ENCODE measurements around the gene HEXD.

HEXD gene

DNA sequence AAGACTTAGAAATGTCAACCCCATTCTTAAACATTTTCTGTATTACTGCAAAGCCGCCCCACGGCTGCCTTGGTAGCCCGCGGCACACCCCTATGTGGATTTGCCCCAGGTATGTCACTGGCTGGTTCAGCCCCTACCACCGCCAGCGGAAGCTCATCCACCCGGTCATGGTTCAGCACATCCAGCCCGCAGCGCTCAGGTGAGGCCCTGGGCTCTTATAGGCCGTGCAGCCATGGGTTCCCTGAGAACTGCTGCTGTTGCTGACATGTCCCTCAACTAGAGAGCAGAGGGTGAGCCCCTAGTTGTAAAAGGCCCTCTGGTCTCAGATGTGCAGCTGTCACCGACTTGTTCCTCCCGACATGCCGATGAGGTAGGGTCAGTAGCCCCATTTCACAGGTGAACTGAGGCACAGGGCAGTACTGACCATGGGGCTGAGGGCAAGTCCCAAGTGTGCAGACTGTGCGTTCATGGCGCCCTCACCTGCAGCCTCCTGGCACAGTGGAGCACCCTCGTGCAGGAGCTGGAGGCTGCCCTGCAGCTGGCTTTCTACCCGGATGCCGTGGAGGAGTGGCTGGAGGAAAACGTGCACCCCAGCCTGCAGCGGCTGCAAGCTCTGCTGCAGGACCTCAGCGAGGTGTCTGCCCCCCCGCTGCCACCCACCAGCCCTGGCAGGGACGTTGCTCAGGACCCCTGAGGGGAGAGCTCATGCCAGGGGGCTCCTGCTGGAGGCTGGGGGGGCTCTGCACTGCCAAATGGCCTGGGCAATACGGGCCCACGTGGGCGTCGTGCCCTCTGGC is 23.7 kb downstream of the HEXD start:
- no peak overlapping the region for H3K4me3 ChIP-seq (ENCODE audit: low read depth in 1 of 2, low read length in 2 of 2)
- no peaks in the 10 kb centered on the region for H3K9me3 ChIP-seq (ENCODE audit: control insufficient read depth in 1 of 2, low read length in 2 of 2)
- H3K36me3 ChIP-seq (ENCODE audit: control insufficient read depth in 1 of 2, insufficient read depth in 2 of 2, low read length in 2 of 2): peaks cover 14 to 44% of the 10 kb centered on the region in 2 donors
- H3K27ac ChIP-seq (ENCODE audit: low read depth, low read length): no peak overlapping the region
- no peaks in the 10 kb centered on the region for H3K27me3 ChIP-seq (ENCODE audit: control insufficient read depth in 1 of 2, insufficient read depth in 2 of 2, low read length in 2 of 2)
- H3K4me1 ChIP-seq (ENCODE audit: control insufficient read depth in 1 of 2, insufficient read depth in 2 of 2, low read length in 2 of 2): no peaks in the 10 kb centered on the region
- H3K9ac ChIP-seq (ENCODE audit: low read depth in 1 of 2, low read length in 2 of 2): no peak overlapping the region

DNA sequence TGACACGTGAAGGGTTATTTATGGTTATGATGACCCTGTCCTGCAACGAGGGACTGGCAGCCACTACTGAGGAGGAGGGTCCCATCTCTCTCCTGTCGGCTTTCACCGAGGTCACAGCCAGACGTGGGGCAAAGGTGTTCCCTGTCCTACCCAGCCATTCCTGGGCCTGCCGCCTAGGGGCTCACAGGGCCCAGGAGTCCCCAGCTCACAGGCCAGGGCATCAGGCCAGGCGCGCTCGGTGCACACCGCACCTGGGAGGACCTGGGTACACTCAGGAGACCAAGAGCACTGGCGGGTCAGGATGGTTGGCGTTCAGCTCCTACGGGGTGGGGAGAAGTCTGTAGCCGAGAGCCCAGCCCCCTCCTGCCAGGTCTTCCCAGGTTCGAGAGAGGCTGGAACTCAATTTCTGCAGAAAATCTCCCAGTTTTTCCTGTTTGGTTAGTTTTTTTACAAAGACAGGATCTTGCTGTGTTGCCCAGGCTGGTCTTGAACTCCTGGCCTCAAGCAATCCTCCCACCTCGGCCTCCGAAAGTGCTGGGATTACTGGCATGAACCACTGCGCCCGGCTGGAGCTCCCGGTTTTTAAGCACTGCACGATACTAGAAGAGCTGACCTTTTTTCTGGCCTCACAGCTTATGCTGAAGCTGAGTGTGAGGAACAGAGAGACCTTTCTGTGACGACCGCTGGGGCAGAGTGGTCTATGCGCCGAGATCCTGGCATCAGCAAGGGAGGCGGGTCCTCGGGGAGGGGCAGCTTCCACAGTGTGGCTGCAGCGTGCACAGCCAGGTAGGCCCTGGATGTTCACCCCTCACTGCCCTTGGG is 24.7 kb downstream of the HEXD start:
- H3K9me3 ChIP-seq (ENCODE audit: control insufficient read depth in 1 of 2, low read length in 2 of 2): no peaks in the 10 kb centered on the region
- no peaks in the 10 kb centered on the region for H3K27me3 ChIP-seq (ENCODE audit: control insufficient read depth in 1 of 2, insufficient read depth in 2 of 2, low read length in 2 of 2)
- peaks cover 2 to 4% of the 10 kb centered on the region in 2 donors for H3K4me1 ChIP-seq (ENCODE audit: control insufficient read depth in 1 of 2, insufficient read depth in 2 of 2, low read length in 2 of 2)
- no peak overlapping the region for H3K4me3 ChIP-seq (ENCODE audit: low read depth in 1 of 2, low read length in 2 of 2)
- H3K27ac ChIP-seq (ENCODE audit: low read depth, low read length): no peak overlapping the region
- H3K36me3 ChIP-seq (ENCODE audit: control insufficient read depth in 1 of 2, insufficient read depth in 2 of 2, low read length in 2 of 2): peaks cover 14 to 38% of the 10 kb centered on the region in 2 donors
- H3K9ac ChIP-seq (ENCODE audit: low read depth in 1 of 2, low read length in 2 of 2): no peak overlapping the region

DNA sequence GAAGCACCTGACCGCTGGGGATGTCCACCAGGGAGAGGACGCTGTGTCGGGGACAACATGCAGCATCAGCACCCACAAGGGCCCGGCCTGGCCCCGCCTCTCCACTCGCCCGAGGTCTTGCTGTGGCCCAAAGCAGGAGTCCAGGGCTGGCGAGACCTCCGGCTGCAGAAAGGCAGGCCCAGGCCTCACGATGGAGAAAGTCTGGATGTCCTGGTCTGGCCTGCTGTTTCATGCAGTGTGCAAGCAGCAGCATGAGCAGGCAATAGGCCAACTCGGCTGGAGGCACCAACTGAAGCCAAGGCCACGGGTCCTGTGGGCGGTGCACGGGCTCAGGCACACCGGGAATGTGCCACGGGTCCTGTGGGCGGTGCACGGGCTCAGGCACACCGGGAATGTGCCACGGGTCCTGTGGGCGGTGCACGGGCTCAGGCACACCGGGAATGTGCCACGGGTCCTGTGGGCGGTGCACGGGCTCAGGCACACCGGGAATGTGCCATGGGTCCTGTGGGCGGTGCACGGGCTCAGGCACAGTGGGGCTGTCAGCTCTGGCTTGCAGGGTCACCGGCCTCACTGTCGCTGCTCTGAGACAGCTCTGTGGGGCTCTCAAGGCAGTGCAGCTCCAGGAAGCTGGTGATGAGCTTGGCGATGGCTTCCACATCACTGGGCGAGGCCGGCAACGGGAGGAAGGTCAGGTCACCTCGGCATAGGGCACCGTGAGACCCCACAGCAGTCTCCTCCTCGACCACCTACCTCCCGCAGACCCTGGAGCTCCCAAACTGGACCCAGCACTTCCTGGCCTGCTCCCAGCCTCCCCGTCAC is 25.5 kb downstream of the HEXD start:
- Histone ChIP-seq H3K4me3 (ENCODE audit: low read depth in 1 of 2, low read length in 2 of 2) (no peak overlapping the region), H3K9ac (ENCODE audit: low read depth in 1 of 2, low read length in 2 of 2) (no peak overlapping the region), H3K36me3 (ENCODE audit: control insufficient read depth in 1 of 2, insufficient read depth in 2 of 2, low read length in 2 of 2) (peaks cover 14 to 35% of the 10 kb centered on the region in 2 donors)

DNA sequence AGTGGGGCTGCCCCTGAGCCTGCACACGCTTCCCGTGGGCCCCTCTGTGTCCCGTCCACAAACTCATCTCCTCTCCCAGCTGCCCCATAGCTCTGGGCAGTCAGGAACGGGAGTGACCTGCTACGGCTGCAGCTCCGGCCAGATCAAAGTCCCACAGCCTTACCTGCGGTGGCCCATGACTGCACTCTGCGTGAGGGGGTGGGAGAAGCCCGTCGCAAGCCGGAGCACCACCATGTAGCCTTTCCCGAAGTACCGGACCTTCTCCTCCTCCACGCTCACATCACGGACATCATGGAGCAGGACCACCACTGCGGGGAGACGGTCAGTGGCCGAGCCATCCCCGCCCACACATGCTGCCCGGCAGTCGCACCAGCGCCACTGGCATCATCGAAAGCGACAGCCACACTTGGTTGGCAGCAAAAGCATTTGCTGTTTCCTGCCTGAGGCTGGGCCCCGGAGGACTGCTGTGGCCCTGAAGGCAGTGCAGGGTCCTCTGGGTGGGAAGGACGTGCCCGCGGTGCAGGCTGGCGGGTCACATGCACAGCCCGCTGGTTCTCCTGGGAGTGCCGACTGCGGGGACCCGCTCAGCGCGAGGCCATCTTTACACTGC is 26.2 kb downstream of the HEXD start:
- H3K9me3 ChIP-seq (ENCODE audit: control insufficient read depth in 1 of 2, low read length in 2 of 2): no peaks in the 10 kb centered on the region
- no peak overlapping the region for H3K4me3 ChIP-seq (ENCODE audit: low read depth in 1 of 2, low read length in 2 of 2)
- peaks cover 14 to 35% of the 10 kb centered on the region in 2 donors for H3K36me3 ChIP-seq (ENCODE audit: control insufficient read depth in 1 of 2, insufficient read depth in 2 of 2, low read length in 2 of 2)
- peaks cover 5 to 13% of the 10 kb centered on the region in 2 donors for H3K4me1 ChIP-seq (ENCODE audit: control insufficient read depth in 1 of 2, insufficient read depth in 2 of 2, low read length in 2 of 2)
- H3K9ac ChIP-seq (ENCODE audit: low read depth in 1 of 2, low read length in 2 of 2): no peak overlapping the region
- no peaks in the 10 kb centered on the region for H3K27me3 ChIP-seq (ENCODE audit: control insufficient read depth in 1 of 2, insufficient read depth in 2 of 2, low read length in 2 of 2)
- no peak overlapping the region for H3K27ac ChIP-seq (ENCODE audit: low read depth, low read length)

More for the DNA sequence above, 25.5 kb downstream of the HEXD start:
- Histone ChIP-seq H3K4me1 (ENCODE audit: control insufficient read depth in 1 of 2, insufficient read depth in 2 of 2, low read length in 2 of 2) (peaks cover 5 to 6% of the 10 kb centered on the region in 2 donors), H3K9me3 (ENCODE audit: control insufficient read depth in 1 of 2, low read length in 2 of 2) (no peaks in the 10 kb centered on the region), H3K27ac (ENCODE audit: low read depth, low read length) (no peak overlapping the region), H3K27me3 (ENCODE audit: control insufficient read depth in 1 of 2, insufficient read depth in 2 of 2, low read length in 2 of 2) (no peaks in the 10 kb centered on the region)

GRCh38 chr17:82444941-82445521 is 26.9 kb downstream of the HEXD start:
- no peak overlapping the region for H3K9ac ChIP-seq (ENCODE audit: low read depth in 1 of 2, low read length in 2 of 2)
- peaks cover 14 to 35% of the 10 kb centered on the region in 2 donors for H3K36me3 ChIP-seq (ENCODE audit: control insufficient read depth in 1 of 2, insufficient read depth in 2 of 2, low read length in 2 of 2)
- no peak overlapping the region for H3K27ac ChIP-seq (ENCODE audit: low read depth, low read length)

DNA sequence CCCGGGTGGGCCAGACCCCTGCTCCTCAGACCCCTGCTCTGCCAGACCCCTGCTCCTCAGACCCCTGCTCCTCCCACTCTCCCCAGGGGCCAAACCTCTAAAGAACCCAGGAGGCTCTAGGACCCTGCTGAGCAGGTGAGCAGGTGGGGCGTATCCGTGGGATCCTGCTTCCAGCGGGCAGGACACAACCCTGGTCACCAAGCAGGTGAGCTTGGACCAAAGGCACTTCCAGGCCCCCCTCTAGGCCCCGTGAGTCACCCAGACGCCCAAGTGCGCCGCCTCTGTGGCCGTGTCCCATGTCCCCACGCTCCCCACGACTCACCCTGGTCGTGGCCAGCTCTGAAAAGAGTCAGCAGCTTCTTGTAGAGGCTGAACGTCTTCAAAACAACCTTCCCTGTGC is 27.4 kb downstream of the HEXD start:
- peaks cover 8 to 21% of the 10 kb centered on the region in 2 donors for H3K4me1 ChIP-seq (ENCODE audit: control insufficient read depth in 1 of 2, insufficient read depth in 2 of 2, low read length in 2 of 2)
- H3K27ac ChIP-seq (ENCODE audit: low read depth, low read length): no peak overlapping the region

More at GRCh38 chr17:82444941-82445521, 26.9 kb downstream of the HEXD start:
- no peaks in the 10 kb centered on the region for H3K27me3 ChIP-seq (ENCODE audit: control insufficient read depth in 1 of 2, insufficient read depth in 2 of 2, low read length in 2 of 2)
- no peak overlapping the region for H3K4me3 ChIP-seq (ENCODE audit: low read depth in 1 of 2, low read length in 2 of 2)
- H3K4me1 ChIP-seq (ENCODE audit: control insufficient read depth in 1 of 2, insufficient read depth in 2 of 2, low read length in 2 of 2): peaks cover 8 to 20% of the 10 kb centered on the region in 2 donors
- no peaks in the 10 kb centered on the region for H3K9me3 ChIP-seq (ENCODE audit: control insufficient read depth in 1 of 2, low read length in 2 of 2)

GRCh38 chr17:82446124-82446523 is 28.0 kb downstream of the HEXD start:
- Histone ChIP-seq H3K9ac (ENCODE audit: low read depth in 1 of 2, low read length in 2 of 2) (no peak overlapping the region), H3K27ac (ENCODE audit: low read depth, low read length) (no peak overlapping the region), H3K36me3 (ENCODE audit: control insufficient read depth in 1 of 2, insufficient read depth in 2 of 2, low read length in 2 of 2) (peaks cover 14 to 35% of the 10 kb centered on the region in 2 donors), H3K27me3 (ENCODE audit: control insufficient read depth in 1 of 2, insufficient read depth in 2 of 2, low read length in 2 of 2) (no peaks in the 10 kb centered on the region), H3K4me1 (ENCODE audit: control insufficient read depth in 1 of 2, insufficient read depth in 2 of 2, low read length in 2 of 2) (peaks cover 10 to 25% of the 10 kb centered on the region in 2 donors), H3K4me3 (ENCODE audit: low read depth in 1 of 2, low read length in 2 of 2) (no peak overlapping the region), H3K9me3 (ENCODE audit: control insufficient read depth in 1 of 2, low read length in 2 of 2) (no peaks in the 10 kb centered on the region)

More for the DNA sequence above, 27.4 kb downstream of the HEXD start:
- no peak overlapping the region for H3K4me3 ChIP-seq (ENCODE audit: low read depth in 1 of 2, low read length in 2 of 2)
- no peak overlapping the region for H3K9ac ChIP-seq (ENCODE audit: low read depth in 1 of 2, low read length in 2 of 2)
- peaks cover 14 to 35% of the 10 kb centered on the region in 2 donors for H3K36me3 ChIP-seq (ENCODE audit: control insufficient read depth in 1 of 2, insufficient read depth in 2 of 2, low read length in 2 of 2)
- no peaks in the 10 kb centered on the region for H3K27me3 ChIP-seq (ENCODE audit: control insufficient read depth in 1 of 2, insufficient read depth in 2 of 2, low read length in 2 of 2)
- H3K9me3 ChIP-seq (ENCODE audit: control insufficient read depth in 1 of 2, low read length in 2 of 2): no peaks in the 10 kb centered on the region

DNA sequence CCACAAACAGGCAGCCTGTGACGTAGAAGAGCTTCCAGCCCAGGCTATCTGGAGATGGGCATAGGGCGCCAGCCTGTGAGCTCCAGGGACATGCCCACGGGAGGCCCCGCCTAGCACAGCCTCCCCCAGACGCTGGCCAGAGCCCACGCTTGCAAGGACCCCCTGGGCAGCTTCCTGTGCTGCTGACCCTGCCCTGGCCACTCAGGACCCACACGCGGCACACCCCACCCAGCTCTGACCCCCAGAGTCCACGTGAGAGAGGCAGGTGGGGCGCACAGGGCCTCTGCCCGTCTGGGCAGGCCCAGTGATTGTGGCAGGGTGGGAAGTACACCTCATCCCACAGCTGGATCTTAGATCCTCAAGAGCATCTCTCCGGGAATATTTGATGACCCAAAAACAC is 28.5 kb downstream of the HEXD start:
- no peak overlapping the region for H3K9ac ChIP-seq (ENCODE audit: low read depth in 1 of 2, low read length in 2 of 2)
- peaks cover 15 to 29% of the 10 kb centered on the region in 2 donors for H3K4me1 ChIP-seq (ENCODE audit: control insufficient read depth in 1 of 2, insufficient read depth in 2 of 2, low read length in 2 of 2)
- no peaks in the 10 kb centered on the region for H3K9me3 ChIP-seq (ENCODE audit: control insufficient read depth in 1 of 2, low read length in 2 of 2)
- no peaks in the 10 kb centered on the region for H3K27me3 ChIP-seq (ENCODE audit: control insufficient read depth in 1 of 2, insufficient read depth in 2 of 2, low read length in 2 of 2)
- H3K36me3 ChIP-seq (ENCODE audit: control insufficient read depth in 1 of 2, insufficient read depth in 2 of 2, low read length in 2 of 2): peaks cover 14 to 35% of the 10 kb centered on the region in 2 donors
- H3K4me3 ChIP-seq (ENCODE audit: low read depth in 1 of 2, low read length in 2 of 2): no peak overlapping the region
- no peak overlapping the region for H3K27ac ChIP-seq (ENCODE audit: low read depth, low read length)

- Histone ChIP-seq H3K27me3 (ENCODE audit: control insufficient read depth in 1 of 2, insufficient read depth in 2 of 2, low read length in 2 of 2) (no peaks in the 10 kb centered on the region), H3K36me3 (ENCODE audit: control insufficient read depth in 1 of 2, insufficient read depth in 2 of 2, low read length in 2 of 2) (peaks cover 7 to 24% of the 10 kb centered on the region in 2 donors), H3K9me3 (ENCODE audit: control insufficient read depth in 1 of 2, low read length in 2 of 2) (no peaks in the 10 kb centered on the region), H3K9ac (ENCODE audit: low read depth in 1 of 2, low read length in 2 of 2) (no peak overlapping the region), H3K4me1 (ENCODE audit: control insufficient read depth in 1 of 2, insufficient read depth in 2 of 2, low read length in 2 of 2) (peaks cover 15 to 29% of the 10 kb centered on the region in 2 donors), H3K4me3 (ENCODE audit: low read depth in 1 of 2, low read length in 2 of 2) (no peak overlapping the region), H3K27ac (ENCODE audit: low read depth, low read length) (no peak overlapping the region)
These were observed 29.7 kb downstream of the HEXD start for GRCh38 chr17:82447876-82448275.

Measured in duodenal mucosa (tissue), 2 donors.